GM23338 (cell line): Measurements from ENCODE around the gene RDH8.

Experiments used
- CREB1 ChIP-seq: fragments of 250-450 bp; sonication (Bioruptor Pico); IDR thresholded peaks from 2 replicates; pipeline ENCODE4 v1.5.0; 2020; ENCODE audit warnings: low read depth, mild to moderate bottlenecking, moderate library complexity
- CTCF ChIP-seq, 2 experiments: fragments of 200-600 bp in 1 of 2; sonication (generic) in 1 of 2; conservative IDR thresholded peaks; 2 replicates each; pipeline versions ENCODE4 v1.5.1 to v1.6.1; 2016 to 2017; ENCODE audit warnings: antibody characterized with exemption in 2 of 2, low read depth in 2 of 2, mild to moderate bottlenecking in 2 of 2, moderate library complexity in 1 of 2
- ETS1 ChIP-seq: IDR thresholded peaks from 2 replicates; pipeline ENCODE4 v1.6.1; 2016; ENCODE audit warnings: antibody characterized with exemption
- EZH2 ChIP-seq: fragments of 200-600 bp; sonication (generic); IDR thresholded peaks from one replicate; pipeline ENCODE4 v1.8.0; 2017; ENCODE audit warnings: antibody characterized with exemption, mild to moderate bottlenecking, low read depth; ENCODE audit not compliant: unreplicated experiment
- EZH2phosphoT487 ChIP-seq: fragments of 200-600 bp; sonication (generic); IDR thresholded peaks from one replicate; pipeline ENCODE4 v1.8.1; 2018; ENCODE audit warnings: antibody characterized with exemption; ENCODE audit not compliant: unreplicated experiment
- JUNB ChIP-seq: IDR thresholded peaks from one replicate; pipeline ENCODE4 v1.6.1; 2016; ENCODE audit warnings: antibody characterized with exemption; ENCODE audit not compliant: unreplicated experiment
- NANOG ChIP-seq: IDR thresholded peaks from 2 replicates; pipeline ENCODE4 v1.6.1; 2016; ENCODE audit warnings: antibody characterized with exemption, borderline replicate concordance
- POLR2AphosphoS5 ChIP-seq: IDR thresholded peaks from 2 replicates; pipeline ENCODE4 v1.6.1; 2016; ENCODE audit warnings: antibody characterized with exemption, low read depth
- REST ChIP-seq: IDR thresholded peaks from one replicate; pipeline ENCODE4 v1.6.1; 2018; ENCODE audit warnings: antibody characterized with exemption; ENCODE audit not compliant: unreplicated experiment
- ZNF114 ChIP-seq: fragments of 250-450 bp; sonication (Bioruptor Pico); IDR thresholded peaks from 2 replicates; pipeline ENCODE4 v1.5.0; 2020; ENCODE audit warnings: mild to moderate bottlenecking, moderate library complexity
- ZNF462 ChIP-seq: fragments of 250-450 bp; sonication (Bioruptor Pico); IDR thresholded peaks from 2 replicates; pipeline ENCODE4 v1.5.0; 2020; ENCODE audit warnings: mild to moderate bottlenecking, moderate library complexity

GRCh38 chr19:10006752-10007323 lies 6.4 kb upstream of the RDH8 start:
- TF ChIP-seq POLR2AphosphoS5: no peak
- no peak for TF ChIP-seq CTCF (conservative IDR thresholded peaks at IDR 0.05; ENCODE audit: low read depth in 2 of 2)
- TF ChIP-seq CREB1 (CRISPR knock-in tag): no peak
- TF ChIP-seq EZH2phosphoT487: no peak
- TF ChIP-seq ZNF462 (CRISPR knock-in tag): no peak
- no peak for TF ChIP-seq NANOG
- no peak for TF ChIP-seq REST
- TF ChIP-seq EZH2: no peak
- TF ChIP-seq ETS1: no peak
- no peak for TF ChIP-seq ZNF114 (CRISPR knock-in tag)
- TF ChIP-seq JUNB: no peak
